Tibial nerve (tissue), 4 donors: ENCODE results near the gene TEX30. TPM values are rescaled to one million over a fixed set of nuclear protein-coding genes. Genes with fewer than 3 reads are reported as not detected.
A peak's percentile ranks its signal among the peaks of the same experiment; 100 is the strongest.

Experiments used
- DNase-seq, 2 donors: peaks; one replicate each; pipeline ENCODE4 v3.0.0-alpha.2; 2019; ENCODE audit warnings: low spot score in 2 of 2
- H3K27ac ChIP-seq, 4 donors: fragments of 200-600 bp; sonication (generic) in 3 of 4; one replicate each; pipeline ENCODE4 v1.5.1; 2017 to 2019; ENCODE audit warnings: mild to moderate bottlenecking in 1 of 4
- H3K27me3 ChIP-seq, 2 donors: fragments of 200-600 bp; sonication (generic) in 1 of 2; one replicate each; pipeline versions ENCODE4 v1.5.1 to v1.6.0; 2017 to 2019
- H3K36me3 ChIP-seq, 3 donors: fragments of 200-600 bp; sonication (generic); one replicate each; pipeline ENCODE4 v1.5.1; 2018 to 2019
- H3K4me1 ChIP-seq, 4 donors: fragments of 200-600 bp; sonication (generic) in 3 of 4; one replicate each; pipeline ENCODE4 v1.5.1; 2017 to 2019
- H3K4me3 ChIP-seq, 4 donors: fragments of 200-600 bp; sonication (generic) in 3 of 4; one replicate each; pipeline ENCODE4 v1.5.1; 2017 to 2019; ENCODE audit warnings: mild to moderate bottlenecking in 1 of 4, moderate library complexity in 1 of 4
- H3K9me3 ChIP-seq, 4 donors: fragments of 200-600 bp; sonication (generic) in 3 of 4; one replicate each; pipeline ENCODE4 v1.5.1; 2017 to 2019
- EP300 ChIP-seq, 2 donors: sonication (generic); formaldehyde crosslinking; IDR thresholded peaks; one replicate each; pipeline ENCODE4 v1.6.1; 2017; ENCODE audit warnings: antibody characterized with exemption in 2 of 2, mild to moderate bottlenecking in 1 of 2
- POLR2A ChIP-seq, 2 donors: fragments of 450-650 bp; IDR thresholded peaks; one replicate each; pipeline ENCODE4 v1.6.1; 2017; ENCODE audit warnings: antibody characterized with exemption in 2 of 2, mild to moderate bottlenecking in 2 of 2, moderate library complexity in 2 of 2
- WGBS, 2 donors: methylation state at CpG; one replicate each; pipeline ENCODE4 v1.1.5; 2018; 5-methylcytosine and 5-hydroxymethylcytosine counted together
- total RNA-seq, 4 donors: library from RNA; depleted of rRNA; stranded (reverse); fragments of >200 nt; gene quantifications; one replicate each; pipeline ENCODE4 v1.1.0, GENCODE V29; 2016
- TF ChIP-seq, protein P1 (sequence below), 5 experiments: fragments of 200-600 bp in 3 of 5; fragments of 450-650 bp in 2 of 5; sonication (generic) in 3 of 5; IDR thresholded peaks; one replicate each; pipeline ENCODE4 v1.5.1; 2016 to 2019; ENCODE audit warnings: antibody characterized with exemption in 5 of 5, mild to moderate bottlenecking in 3 of 5, moderate library complexity in 2 of 5

Gene TEX30
- total RNA-seq: 10 to 100 TPM in 1 of 4 donors, 1 to 10 TPM in 3; 4.7 to 16.0 (median 6.1) TPM

DNA sequence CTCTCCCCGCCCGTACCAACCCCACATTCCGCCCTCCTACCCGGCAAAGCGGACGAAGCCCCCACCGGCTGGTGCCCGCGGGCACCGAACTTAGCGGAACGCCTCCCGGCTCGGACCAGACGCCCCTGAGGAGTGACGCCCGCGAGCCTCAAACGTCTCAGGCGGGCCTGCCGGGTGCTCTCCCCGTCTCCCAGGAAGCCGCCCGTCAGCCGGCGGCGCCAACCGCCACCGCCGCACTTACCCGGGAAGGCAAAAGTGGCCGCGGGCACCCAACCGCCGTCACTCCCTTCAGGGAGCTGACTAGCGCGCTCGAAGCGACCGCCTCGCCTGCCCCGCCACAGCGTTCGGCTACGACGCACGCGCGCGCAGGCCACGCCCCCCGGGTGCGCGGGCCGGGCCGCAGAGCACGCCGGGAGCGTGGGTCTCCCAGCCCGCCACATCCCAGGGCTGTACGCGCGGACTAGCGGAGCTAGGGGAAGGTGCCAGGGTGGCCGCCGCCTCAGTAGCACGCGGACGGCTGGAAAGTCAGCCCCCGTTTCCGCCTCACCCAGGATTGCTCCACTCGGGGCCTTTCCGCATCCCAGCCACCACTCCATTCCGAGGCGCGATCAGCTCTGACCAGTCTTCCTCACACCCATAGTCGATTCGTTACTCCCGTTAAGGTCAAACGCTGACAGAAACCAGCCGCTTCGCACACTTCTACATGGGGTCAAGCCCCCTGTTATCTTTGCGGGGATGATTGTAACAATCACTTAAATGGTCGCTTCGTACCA, at the start of gene TEX30:
TEX30 (minus strand) TSS at position 346 of the 773 bp plus-strand sequence. CDS start 3,760 bp downstream, outside the sequence.
- Histone ChIP-seq H3K27ac (peak within 1 kb of the TSS; percentile 72 to 89 (median 83)), H3K36me3 (no peaks in the 10 kb centered on the region), H3K4me1 (peaks cover 0 to 15% (median 7%) of the 10 kb centered on the region in 4 donors), H3K4me3 (peak within 1 kb of the TSS; percentile 74 to 88 (median 80)), H3K9me3 (no peaks in the 10 kb centered on the region), H3K27me3 (no peaks in the 10 kb centered on the region)
- peak; percentile 40 to 61 for DNase-seq
- WGBS, 2 donors: 4 to 5% methylated on average over 27 to 61 of the region's 85 CpGs
- TF ChIP-seq, protein P1, sequence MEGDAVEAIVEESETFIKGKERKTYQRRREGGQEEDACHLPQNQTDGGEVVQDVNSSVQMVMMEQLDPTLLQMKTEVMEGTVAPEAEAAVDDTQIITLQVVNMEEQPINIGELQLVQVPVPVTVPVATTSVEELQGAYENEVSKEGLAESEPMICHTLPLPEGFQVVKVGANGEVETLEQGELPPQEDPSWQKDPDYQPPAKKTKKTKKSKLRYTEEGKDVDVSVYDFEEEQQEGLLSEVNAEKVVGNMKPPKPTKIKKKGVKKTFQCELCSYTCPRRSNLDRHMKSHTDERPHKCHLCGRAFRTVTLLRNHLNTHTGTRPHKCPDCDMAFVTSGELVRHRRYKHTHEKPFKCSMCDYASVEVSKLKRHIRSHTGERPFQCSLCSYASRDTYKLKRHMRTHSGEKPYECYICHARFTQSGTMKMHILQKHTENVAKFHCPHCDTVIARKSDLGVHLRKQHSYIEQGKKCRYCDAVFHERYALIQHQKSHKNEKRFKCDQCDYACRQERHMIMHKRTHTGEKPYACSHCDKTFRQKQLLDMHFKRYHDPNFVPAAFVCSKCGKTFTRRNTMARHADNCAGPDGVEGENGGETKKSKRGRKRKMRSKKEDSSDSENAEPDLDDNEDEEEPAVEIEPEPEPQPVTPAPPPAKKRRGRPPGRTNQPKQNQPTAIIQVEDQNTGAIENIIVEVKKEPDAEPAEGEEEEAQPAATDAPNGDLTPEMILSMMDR (IDR thresholded peaks at IDR 0.05): peak in 3 of 5 experiments; percentile 7 to 45 (median 28)
- TF ChIP-seq EP300 (IDR thresholded peaks at IDR 0.05) (peak in 1 of 2 donors; percentile 87), POLR2A (IDR thresholded peaks at IDR 0.05) (peak; percentile 79 to 86)

DNA sequence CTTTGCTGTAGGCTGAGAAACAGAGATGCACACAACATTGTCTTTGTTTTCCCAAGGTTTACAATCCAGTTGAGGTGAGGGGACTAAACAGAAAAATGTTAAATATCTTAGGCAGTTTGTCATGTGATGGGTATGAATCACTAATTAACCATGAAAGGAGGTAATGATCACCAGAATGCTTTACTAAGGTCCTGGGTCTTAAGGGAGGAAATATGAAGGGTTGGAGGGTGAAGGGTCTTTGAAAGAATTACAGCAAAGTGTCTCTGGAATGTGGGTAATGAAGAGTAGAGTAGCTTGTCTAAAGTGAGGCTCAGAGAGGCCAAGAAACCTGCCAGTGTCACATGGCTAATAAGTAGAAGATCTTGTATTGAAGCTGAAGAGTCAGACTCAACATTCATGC, 44.3 kb upstream of the TEX30 start:
- TF ChIP-seq, protein P1 (IDR thresholded peaks at IDR 0.05): no peak
- TF ChIP-seq EP300 (IDR thresholded peaks at IDR 0.05) (no peak), POLR2A (IDR thresholded peaks at IDR 0.05) (no peak)
- H3K36me3 ChIP-seq: peaks cover 0 to 40% (median 8%) of the 10 kb centered on the region in 3 donors
- H3K4me1 ChIP-seq: peaks cover 0 to 3% (median 0%) of the 10 kb centered on the region in 4 donors
- no peak overlapping the region for H3K4me3 ChIP-seq
- no peak overlapping the region for H3K27ac ChIP-seq
- no peaks in the 10 kb centered on the region for H3K9me3 ChIP-seq
- H3K27me3 ChIP-seq: no peaks in the 10 kb centered on the region
- no peak for DNase-seq

DNA sequence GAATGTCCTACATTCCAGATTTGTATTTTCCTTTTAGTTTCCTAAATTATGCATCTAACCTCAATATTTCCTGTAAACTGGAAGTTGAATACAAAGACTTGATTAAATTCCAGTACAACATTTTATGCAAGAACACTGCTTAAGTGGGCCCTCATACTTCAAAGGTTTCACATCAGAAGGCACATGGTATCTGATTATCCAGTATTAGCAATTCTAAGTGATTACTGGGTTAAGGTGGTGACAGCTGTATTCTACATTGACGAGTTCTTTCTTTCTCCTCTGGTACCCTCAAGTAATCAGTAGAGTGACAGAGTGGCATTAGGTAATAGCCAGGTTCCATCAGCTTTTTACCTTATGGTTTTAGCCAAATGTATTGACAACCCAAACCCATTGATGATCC, 43.7 kb upstream of the TEX30 start:
- 90 to 93% methylated on average over 1 of the region's 1 CpG for WGBS, 2 donors
- no peak overlapping the region for H3K27ac ChIP-seq
- H3K36me3 ChIP-seq: peaks cover 0 to 33% (median 6%) of the 10 kb centered on the region in 3 donors
- DNase-seq: no peak
- TF ChIP-seq POLR2A (IDR thresholded peaks at IDR 0.05): no peak
- TF ChIP-seq, protein P1 (IDR thresholded peaks at IDR 0.05): no peak
- TF ChIP-seq EP300 (IDR thresholded peaks at IDR 0.05): no peak
- no peaks in the 10 kb centered on the region for H3K27me3 ChIP-seq
- no peaks in the 10 kb centered on the region for H3K9me3 ChIP-seq
- H3K4me1 ChIP-seq: peaks cover 0 to 3% (median 0%) of the 10 kb centered on the region in 4 donors
- no peak overlapping the region for H3K4me3 ChIP-seq

DNA sequence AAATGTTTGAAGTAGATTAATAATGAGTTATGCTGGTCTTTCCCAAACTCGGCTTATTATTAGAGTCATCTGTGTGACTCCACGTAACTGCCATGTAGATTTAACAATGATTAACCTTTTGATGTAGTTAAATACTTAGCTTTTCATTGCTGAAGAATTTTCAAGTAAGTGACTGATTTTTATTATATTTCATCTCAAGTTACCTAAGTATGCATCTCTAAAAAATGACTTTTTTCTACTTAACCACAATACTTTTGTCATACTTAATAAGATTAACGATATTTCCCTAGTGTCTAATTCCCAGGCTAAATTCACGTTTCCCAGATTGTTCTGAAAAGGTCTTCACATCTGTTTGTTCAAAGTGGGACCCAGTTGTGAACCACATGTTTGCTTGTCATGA, 43.1 kb upstream of the TEX30 start:
- no peaks in the 10 kb centered on the region for H3K27me3 ChIP-seq
- no peak overlapping the region for H3K4me3 ChIP-seq
- H3K9me3 ChIP-seq: no peaks in the 10 kb centered on the region
- TF ChIP-seq POLR2A (IDR thresholded peaks at IDR 0.05) (no peak), EP300 (IDR thresholded peaks at IDR 0.05) (no peak)
- TF ChIP-seq, protein P1 (IDR thresholded peaks at IDR 0.05): no peak
- H3K36me3 ChIP-seq: peaks cover 0 to 33% (median 2%) of the 10 kb centered on the region in 3 donors
- 85 to 87% methylated on average over 4 of the region's 4 CpGs for WGBS, 2 donors
- H3K4me1 ChIP-seq: peaks cover 0 to 3% (median 0%) of the 10 kb centered on the region in 4 donors
- no peak for DNase-seq
- H3K27ac ChIP-seq: no peak overlapping the region

DNA sequence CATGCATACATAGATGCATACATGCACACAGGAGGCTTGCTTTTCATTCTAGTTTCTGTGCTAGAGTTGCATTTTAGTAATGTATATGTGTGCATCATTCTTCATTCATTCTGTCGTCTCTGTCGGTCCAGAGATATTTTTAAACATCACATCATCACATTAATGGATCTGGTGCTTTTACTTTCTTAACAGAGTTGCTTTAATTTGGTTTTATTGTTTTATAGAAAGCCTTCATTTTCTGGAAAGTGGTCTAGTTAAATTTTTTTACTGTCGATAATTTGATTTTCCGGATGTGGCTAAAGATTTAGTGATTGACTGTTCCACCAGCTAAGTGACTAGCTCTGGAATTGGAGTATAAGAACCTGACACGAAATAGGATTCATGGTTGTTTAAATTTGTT, 42.2 kb upstream of the TEX30 start:
- H3K36me3 ChIP-seq: peaks cover 0 to 33% (median 0%) of the 10 kb centered on the region in 3 donors
- no peak overlapping the region for H3K4me3 ChIP-seq
- TF ChIP-seq POLR2A (IDR thresholded peaks at IDR 0.05): no peak
- TF ChIP-seq, protein P1 (IDR thresholded peaks at IDR 0.05): no peak
- TF ChIP-seq EP300 (IDR thresholded peaks at IDR 0.05): no peak
- peaks cover 0 to 3% (median 0%) of the 10 kb centered on the region in 4 donors for H3K4me1 ChIP-seq
- 90 to 91% methylated on average over 5 of the region's 5 CpGs for WGBS, 2 donors
- H3K27me3 ChIP-seq: no peaks in the 10 kb centered on the region
- H3K9me3 ChIP-seq: peaks cover 0 to 9% (median 4%) of the 10 kb centered on the region in 4 donors
- no peak overlapping the region for H3K27ac ChIP-seq
- no peak for DNase-seq
